Measurements from ENCODE around the gene LTBP1.
"Not testable (repeated sequence)": the region's sequence is repeated elsewhere in the genome, so short reads cannot be mapped to it uniquely, and the experiment has no call there.

The LTBP1 gene

DNA sequence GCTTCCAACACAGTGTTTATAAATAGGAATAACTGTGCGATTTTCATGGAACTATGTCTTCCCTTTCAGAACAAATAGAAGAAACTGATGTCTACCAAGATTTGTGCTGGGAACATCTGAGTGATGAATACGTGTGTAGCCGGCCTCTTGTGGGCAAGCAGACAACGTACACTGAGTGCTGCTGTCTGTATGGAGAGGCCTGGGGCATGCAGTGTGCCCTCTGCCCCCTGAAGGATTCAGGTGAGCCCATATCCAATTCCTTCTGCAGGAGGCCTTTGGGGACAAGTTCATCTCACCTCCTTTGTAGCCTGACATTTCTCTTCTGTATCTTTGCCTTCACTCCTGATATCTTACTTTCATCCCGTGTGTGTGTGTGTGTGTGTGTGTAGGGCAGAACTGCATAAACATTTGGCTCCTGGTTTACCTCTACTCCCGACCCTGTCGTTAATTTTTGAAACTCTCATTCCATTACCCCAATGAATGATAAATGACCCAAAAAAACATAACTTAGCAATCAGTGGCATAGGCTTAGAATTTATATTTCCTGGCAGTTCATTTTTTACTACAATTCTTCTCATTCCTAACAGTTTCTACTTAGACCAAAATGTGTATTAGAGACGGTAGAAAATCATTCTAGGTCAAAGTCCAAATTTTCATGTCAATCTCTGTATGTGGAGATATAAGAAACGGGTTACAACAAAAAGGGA lies 418.7 kb downstream of the LTBP1 start:
- no peak overlapping the region for H3K4ac ChIP-seq (ENCODE audit: low read depth, low read length)
- H4K8ac ChIP-seq (ENCODE audit: low read depth, low read length), result no peak overlapping the region
- H3K79me1 ChIP-seq (ENCODE audit: low read length), result no peaks in the 10 kb centered on the region
- no CpG with 5 or more reads among the region's 9 CpGs for WGBS (ENCODE audit: extremely low coverage, insufficient coverage, insufficient read length)
- H3K9ac ChIP-seq (ENCODE audit: low read length), result no peak overlapping the region
- no peak overlapping the region for H4K12ac ChIP-seq (ENCODE audit: low read depth, low read length)
- no peaks in the 10 kb centered on the region for H3K79me2 ChIP-seq (ENCODE audit: control insufficient read depth, insufficient read depth, low read length, poor library complexity)
- no peak overlapping the region for H2BK5ac ChIP-seq (ENCODE audit: low read depth, low read length, poor library complexity)
- H3K27ac ChIP-seq (ENCODE audit: low read depth, low read length), result no peak overlapping the region
- H3K9me3 ChIP-seq (ENCODE audit: insufficient read depth, low read depth, low read length), result no peaks in the 10 kb centered on the region
- H4K91ac ChIP-seq (ENCODE audit: low read depth, low read length), result no peak overlapping the region
- H2BK120ac ChIP-seq (ENCODE audit: insufficient read depth, low read length, poor library complexity), result no peak overlapping the region
- no peak overlapping the region for H3K14ac ChIP-seq (ENCODE audit: low read length)
- no peak overlapping the region for H2BK12ac ChIP-seq (ENCODE audit: low read length)
- no peak overlapping the region for H3K4me3 ChIP-seq (ENCODE audit: low read depth, low read length)
- H3K4me2 ChIP-seq (ENCODE audit: low read length), result no peak overlapping the region
- H2AK5ac ChIP-seq (ENCODE audit: low read length), result no peak overlapping the region
- H3K23ac ChIP-seq (ENCODE audit: low read length), result no peak overlapping the region
- H3K36me3 ChIP-seq (ENCODE audit: control insufficient read depth in 1 of 2, insufficient read depth in 2 of 2, low read length in 2 of 2), result no peaks in the 10 kb centered on the region
- no peaks in the 10 kb centered on the region for H3K27me3 ChIP-seq (ENCODE audit: insufficient read depth, low read length)
- H2AFZ ChIP-seq (ENCODE audit: insufficient read depth, low read length, poor library complexity), result no peak overlapping the region
- DNase-seq, result no peak
- no peaks in the 10 kb centered on the region for H3K4me1 ChIP-seq (ENCODE audit: control insufficient read depth in 1 of 2, insufficient read depth in 2 of 2, low read length in 2 of 2)
- no peak overlapping the region for H3K18ac ChIP-seq (ENCODE audit: low read length)

DNA sequence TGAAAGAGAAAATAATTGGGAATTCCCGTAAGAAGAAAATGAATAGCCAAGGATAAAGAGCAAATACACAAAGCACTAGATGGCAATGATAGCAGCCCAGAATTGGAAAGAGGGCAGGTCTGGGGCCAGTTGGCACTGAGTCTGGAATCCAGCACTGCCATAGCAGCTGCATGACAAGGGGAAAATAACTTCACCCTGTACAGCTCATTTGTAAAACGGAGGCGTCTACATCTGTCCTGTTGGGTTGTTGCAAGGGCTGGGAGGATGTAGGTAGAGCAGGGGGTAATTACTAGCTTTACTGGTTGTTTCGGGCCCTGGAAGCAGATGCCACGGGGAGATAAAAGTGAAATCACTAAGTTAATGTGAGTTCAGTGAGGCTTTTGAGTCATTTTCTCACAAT lies 419.7 kb downstream of the LTBP1 start:
- no CpG with 5 or more reads among the region's 5 CpGs for WGBS (ENCODE audit: extremely low coverage, insufficient coverage, insufficient read length)
- Histone ChIP-seq H3K4ac (ENCODE audit: low read depth, low read length) (no peak overlapping the region), H2BK5ac (ENCODE audit: low read depth, low read length, poor library complexity) (no peak overlapping the region), H3K18ac (ENCODE audit: low read length) (no peak overlapping the region), H3K4me3 (ENCODE audit: low read depth, low read length) (no peak overlapping the region), H3K9ac (ENCODE audit: low read length) (no peak overlapping the region), H3K79me2 (ENCODE audit: control insufficient read depth, insufficient read depth, low read length, poor library complexity) (no peaks in the 10 kb centered on the region), H3K23ac (ENCODE audit: low read length) (no peak overlapping the region), H3K4me2 (ENCODE audit: low read length) (no peak overlapping the region), H2BK120ac (ENCODE audit: insufficient read depth, low read length, poor library complexity) (no peak overlapping the region), H4K8ac (ENCODE audit: low read depth, low read length) (no peak overlapping the region), H3K36me3 (ENCODE audit: control insufficient read depth in 1 of 2, insufficient read depth in 2 of 2, low read length in 2 of 2) (no peaks in the 10 kb centered on the region), H3K79me1 (ENCODE audit: low read length) (no peaks in the 10 kb centered on the region), H2AFZ (ENCODE audit: insufficient read depth, low read length, poor library complexity) (no peak overlapping the region), H4K91ac (ENCODE audit: low read depth, low read length) (no peak overlapping the region), H2BK12ac (ENCODE audit: low read length) (no peak overlapping the region), H3K14ac (ENCODE audit: low read length) (no peak overlapping the region), H3K4me1 (ENCODE audit: control insufficient read depth in 1 of 2, insufficient read depth in 2 of 2, low read length in 2 of 2) (no peaks in the 10 kb centered on the region), H2AK5ac (ENCODE audit: low read length) (no peak overlapping the region), H3K9me3 (ENCODE audit: insufficient read depth, low read depth, low read length) (no peaks in the 10 kb centered on the region), H3K27me3 (ENCODE audit: insufficient read depth, low read length) (no peaks in the 10 kb centered on the region), H3K27ac (ENCODE audit: low read depth, low read length) (no peak overlapping the region), H4K12ac (ENCODE audit: low read depth, low read length) (no peak overlapping the region)
- DNase-seq, result peak in 1 of 2 donors; percentile 15

DNA sequence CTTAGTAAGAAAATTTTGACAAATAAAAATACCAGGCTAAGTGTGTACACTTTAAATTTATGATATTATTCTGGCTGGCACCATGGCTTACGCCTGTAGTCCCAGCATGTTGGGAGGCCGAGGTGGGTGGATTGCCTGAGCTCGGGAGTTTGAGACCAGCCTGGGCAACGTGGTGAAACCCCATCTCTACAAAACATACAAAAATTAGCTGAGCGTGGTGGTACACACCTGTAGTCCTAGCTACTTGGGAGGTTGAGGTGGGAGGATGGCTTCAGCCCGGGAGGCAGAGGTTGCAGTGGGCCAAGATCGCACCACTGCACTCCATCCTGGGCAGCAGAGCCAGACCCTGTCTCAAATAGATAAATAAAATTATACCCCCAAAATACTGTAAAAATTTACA lies 421.8 kb downstream of the LTBP1 start:
- H2AFZ ChIP-seq (ENCODE audit: insufficient read depth, low read length, poor library complexity); H3K27ac ChIP-seq (ENCODE audit: low read depth, low read length); H3K23ac ChIP-seq (ENCODE audit: low read length); H2BK12ac ChIP-seq (ENCODE audit: low read length); H3K79me1 ChIP-seq (ENCODE audit: low read length); H3K4ac ChIP-seq (ENCODE audit: low read depth, low read length); H3K9ac ChIP-seq (ENCODE audit: low read length); H3K79me2 ChIP-seq (ENCODE audit: control insufficient read depth, insufficient read depth, low read length, poor library complexity); H4K12ac ChIP-seq (ENCODE audit: low read depth, low read length); H2BK5ac ChIP-seq (ENCODE audit: low read depth, low read length, poor library complexity); H3K4me3 ChIP-seq (ENCODE audit: low read depth, low read length); DNase-seq; H3K14ac ChIP-seq (ENCODE audit: low read length); H3K9me3 ChIP-seq (ENCODE audit: insufficient read depth, low read depth, low read length); H2AK5ac ChIP-seq (ENCODE audit: low read length); H4K8ac ChIP-seq (ENCODE audit: low read depth, low read length); H2BK120ac ChIP-seq (ENCODE audit: insufficient read depth, low read length, poor library complexity); H3K27me3 ChIP-seq (ENCODE audit: insufficient read depth, low read length); H3K4me1 ChIP-seq (ENCODE audit: control insufficient read depth in 1 of 2, insufficient read depth in 2 of 2, low read length in 2 of 2); H4K91ac ChIP-seq (ENCODE audit: low read depth, low read length); H3K4me2 ChIP-seq (ENCODE audit: low read length); H3K36me3 ChIP-seq (ENCODE audit: control insufficient read depth in 1 of 2, insufficient read depth in 2 of 2, low read length in 2 of 2); H3K18ac ChIP-seq (ENCODE audit: low read length): not testable (repeated sequence)
- no CpG with 5 or more reads among the region's 7 CpGs for WGBS (ENCODE audit: extremely low coverage, insufficient coverage, insufficient read length)

DNA sequence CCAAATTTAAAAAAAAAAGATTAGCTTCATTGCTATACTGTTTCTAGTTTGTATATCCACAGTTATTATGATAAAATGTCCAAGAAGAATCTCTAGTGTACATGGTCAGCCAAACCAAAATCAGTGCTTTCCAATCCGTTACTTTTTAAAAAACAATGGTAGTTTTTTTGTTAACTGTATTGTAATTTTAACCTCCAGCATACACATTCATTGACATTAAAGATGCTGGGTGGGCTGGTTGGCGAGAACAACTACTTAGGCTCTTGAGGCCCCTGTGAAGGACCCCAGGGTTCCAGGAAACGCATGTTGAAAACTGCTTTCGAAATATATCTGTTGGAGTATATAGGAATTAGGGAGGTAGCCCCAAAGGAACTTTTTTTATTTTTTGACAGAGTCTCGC lies 422.4 kb downstream of the LTBP1 start:
- Histone ChIP-seq H3K18ac (ENCODE audit: low read length) (no peak overlapping the region), H3K4me1 (ENCODE audit: control insufficient read depth in 1 of 2, insufficient read depth in 2 of 2, low read length in 2 of 2) (no peaks in the 10 kb centered on the region), H3K79me2 (ENCODE audit: control insufficient read depth, insufficient read depth, low read length, poor library complexity) (no peaks in the 10 kb centered on the region), H3K9me3 (ENCODE audit: insufficient read depth, low read depth, low read length) (no peaks in the 10 kb centered on the region), H3K27ac (ENCODE audit: low read depth, low read length) (no peak overlapping the region), H4K12ac (ENCODE audit: low read depth, low read length) (no peak overlapping the region), H3K9ac (ENCODE audit: low read length) (no peak overlapping the region), H2AK5ac (ENCODE audit: low read length) (no peak overlapping the region), H4K8ac (ENCODE audit: low read depth, low read length) (no peak overlapping the region), H4K91ac (ENCODE audit: low read depth, low read length) (no peak overlapping the region), H3K23ac (ENCODE audit: low read length) (no peak overlapping the region), H3K79me1 (ENCODE audit: low read length) (no peaks in the 10 kb centered on the region), H2BK12ac (ENCODE audit: low read length) (no peak overlapping the region), H2BK5ac (ENCODE audit: low read depth, low read length, poor library complexity) (no peak overlapping the region), H3K4me3 (ENCODE audit: low read depth, low read length) (no peak overlapping the region), H3K14ac (ENCODE audit: low read length) (no peak overlapping the region), H3K27me3 (ENCODE audit: insufficient read depth, low read length) (no peaks in the 10 kb centered on the region), H2AFZ (ENCODE audit: insufficient read depth, low read length, poor library complexity) (no peak overlapping the region), H3K4ac (ENCODE audit: low read depth, low read length) (no peak overlapping the region), H3K4me2 (ENCODE audit: low read length) (no peak overlapping the region), H2BK120ac (ENCODE audit: insufficient read depth, low read length, poor library complexity) (no peak overlapping the region), H3K36me3 (ENCODE audit: control insufficient read depth in 1 of 2, insufficient read depth in 2 of 2, low read length in 2 of 2) (no peaks in the 10 kb centered on the region)
- no peak for DNase-seq
- WGBS (ENCODE audit: extremely low coverage, insufficient coverage, insufficient read length), result no CpG with 5 or more reads among the region's 5 CpGs
